Activated CD4-positive, CD25-positive, alpha-beta regulatory T cell treated with anti-CD3 and anti-CD28 coated beads, Interleukin-2, amount 50 U/mL, for 16 hours (primary cell): ENCODE results near the gene APOBEC4.
"Not testable (repeated sequence)": the region's sequence is repeated elsewhere in the genome, so short reads cannot be mapped to it uniquely, and the experiment has no call there.

ENCODE experiments used
- DNase-seq: peaks from one replicate; pipeline ENCODE4 v3.0.0-alpha.2; 2020; ENCODE audit warnings: low read depth, low spot score

APOBEC4 gene

GRCh38 chr1:183652547-183653461 is at the start of gene APOBEC4:
APOBEC4 (minus strand) TSS chr1:183653316; CDS start chr1:183648781, 4,535 bp downstream.
- DNase-seq: no peak

- no peak for DNase-seq
Measured at GRCh38 chr1:183702813-183703198, 49.7 kb upstream of the APOBEC4 start.

GRCh38 chr1:183702087-183702812 is 49.1 kb upstream of the APOBEC4 start:
- no peak for DNase-seq

GRCh38 chr1:183699616-183700160 is 46.6 kb upstream of the APOBEC4 start:
- no peak for DNase-seq

GRCh38 chr1:183697814-183698590 is 44.9 kb upstream of the APOBEC4 start:
- no peak for DNase-seq

- no peak for DNase-seq
Measured at GRCh38 chr1:183696981-183697380, 43.9 kb upstream of the APOBEC4 start.

- no peak for DNase-seq
Measured at GRCh38 chr1:183694755-183695154, 41.6 kb upstream of the APOBEC4 start.

- no peak for DNase-seq
Measured at GRCh38 chr1:183694066-183694465, 41.0 kb upstream of the APOBEC4 start.

- no peak for DNase-seq
Measured at GRCh38 chr1:183693521-183693920, 40.4 kb upstream of the APOBEC4 start.

- no peak for DNase-seq
Measured at GRCh38 chr1:183689762-183690204, 36.7 kb upstream of the APOBEC4 start.

- DNase-seq: no peak
Measured at GRCh38 chr1:183688341-183689060, 35.4 kb upstream of the APOBEC4 start.

GRCh38 chr1:183687546-183688304 is 34.6 kb upstream of the APOBEC4 start:
- no peak for DNase-seq

GRCh38 chr1:183686229-183686628 is 33.1 kb upstream of the APOBEC4 start:
- DNase-seq: no peak

- DNase-seq: peak; percentile 6
Measured at GRCh38 chr1:183685112-183685713, 32.1 kb upstream of the APOBEC4 start.

- DNase-seq: not testable (repeated sequence)
Measured at GRCh38 chr1:183679363-183679762, 26.2 kb upstream of the APOBEC4 start.

GRCh38 chr1:183678819-183679218 is 25.7 kb upstream of the APOBEC4 start:
- DNase-seq: no peak

GRCh38 chr1:183676586-183677189 is 23.6 kb upstream of the APOBEC4 start:
- no peak for DNase-seq

- DNase-seq: no peak
Measured at GRCh38 chr1:183675883-183676585, 22.9 kb upstream of the APOBEC4 start.

GRCh38 chr1:183675381-183675780 is 22.3 kb upstream of the APOBEC4 start:
- DNase-seq: no peak
